Right lobe of liver (tissue), 4 donors: ENCODE results near the gene CUX1.

Experiments used
- POLR2A ChIP-seq: fragments of 450-650 bp; IDR thresholded peaks from one replicate; pipeline ENCODE4 v1.6.1; 2017; ENCODE audit warnings: antibody characterized with exemption, mild to moderate bottlenecking
- TF ChIP-seq, protein P1 (sequence below), 4 donors: fragments of 200-600 bp in 3 of 4; fragments of 450-650 bp in 1 of 4; IDR thresholded peaks; one replicate each; pipeline versions ENCODE4 v1.5.1 to v1.8.0; 2016 to 2022; ENCODE audit warnings: antibody characterized with exemption in 4 of 4, mild to moderate bottlenecking in 2 of 4
- donor health status: DM: no; HTN: no; CAD: no.
- donor health status: DM: no; HTN: no; CAD: no.
- donor health status: DM: no; HTN: yes; CAD: no.

DNA sequence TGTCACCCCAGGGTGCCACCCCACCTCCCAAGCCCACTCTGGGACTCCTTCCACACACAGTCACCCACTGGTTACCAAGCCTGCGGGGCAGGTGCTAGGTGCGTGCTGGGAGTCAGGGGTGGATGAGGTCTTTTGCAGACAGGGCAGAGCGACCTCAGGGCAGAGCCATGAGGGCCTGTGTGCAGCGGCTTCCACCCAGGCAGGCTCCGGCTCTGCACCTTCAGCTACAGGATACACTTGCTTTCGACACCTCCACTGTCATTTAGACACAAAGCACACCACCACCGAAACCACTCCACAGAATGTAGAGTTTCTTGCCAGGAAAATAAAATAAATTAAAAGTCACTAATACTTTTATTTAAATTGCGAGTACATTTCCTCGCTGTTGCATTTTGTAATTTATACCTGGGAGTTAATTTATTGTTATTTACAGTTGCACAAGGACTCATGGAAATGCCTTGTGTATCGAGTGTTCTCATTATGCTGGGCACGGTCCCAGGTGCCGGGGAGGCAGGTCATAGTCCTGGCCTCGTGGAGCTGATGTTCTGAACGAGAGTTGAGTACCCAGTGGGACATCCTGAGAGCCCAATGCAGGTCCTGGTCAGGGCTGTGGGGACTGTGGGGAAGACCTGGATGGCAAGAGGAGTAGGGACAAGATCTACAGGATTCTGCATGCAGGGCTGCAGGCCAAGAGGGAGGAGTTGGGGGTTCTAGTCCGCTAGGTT is 127.8 kb downstream of the CUX1 start:
- TF ChIP-seq, protein P1, sequence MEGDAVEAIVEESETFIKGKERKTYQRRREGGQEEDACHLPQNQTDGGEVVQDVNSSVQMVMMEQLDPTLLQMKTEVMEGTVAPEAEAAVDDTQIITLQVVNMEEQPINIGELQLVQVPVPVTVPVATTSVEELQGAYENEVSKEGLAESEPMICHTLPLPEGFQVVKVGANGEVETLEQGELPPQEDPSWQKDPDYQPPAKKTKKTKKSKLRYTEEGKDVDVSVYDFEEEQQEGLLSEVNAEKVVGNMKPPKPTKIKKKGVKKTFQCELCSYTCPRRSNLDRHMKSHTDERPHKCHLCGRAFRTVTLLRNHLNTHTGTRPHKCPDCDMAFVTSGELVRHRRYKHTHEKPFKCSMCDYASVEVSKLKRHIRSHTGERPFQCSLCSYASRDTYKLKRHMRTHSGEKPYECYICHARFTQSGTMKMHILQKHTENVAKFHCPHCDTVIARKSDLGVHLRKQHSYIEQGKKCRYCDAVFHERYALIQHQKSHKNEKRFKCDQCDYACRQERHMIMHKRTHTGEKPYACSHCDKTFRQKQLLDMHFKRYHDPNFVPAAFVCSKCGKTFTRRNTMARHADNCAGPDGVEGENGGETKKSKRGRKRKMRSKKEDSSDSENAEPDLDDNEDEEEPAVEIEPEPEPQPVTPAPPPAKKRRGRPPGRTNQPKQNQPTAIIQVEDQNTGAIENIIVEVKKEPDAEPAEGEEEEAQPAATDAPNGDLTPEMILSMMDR (IDR thresholded peaks at IDR 0.05), result no peak
- TF ChIP-seq POLR2A, result no peak
